RWPE2 (cell line): ENCODE results near the gene ZC3HAV1.
"Not testable (repeated sequence)": the region's sequence is repeated elsewhere in the genome, so short reads cannot be mapped to it uniquely, and the experiment has no call there.

ENCODE experiments used
- ATAC-seq: fragments of 200-7000 bp; cut with Tn5 transposase; 3 replicates; pipeline ENCODE4 v1.9.1; 2021; ENCODE audit warnings: low read depth
- DNase-seq: peaks from one replicate; pipeline ENCODE4 v3.0.0-alpha.2; 2020; ENCODE audit warnings: low spot score
- H3K27ac ChIP-seq: fragments of 450-650 bp; 2 replicates; pipeline ENCODE4 v1.5.1; 2017; ENCODE audit warnings: mild to moderate bottlenecking; ENCODE audit not compliant: poor library complexity, severe bottlenecking
- H3K27me3 ChIP-seq: fragments of 250-450 bp; sonication (Bioruptor Pico); 2 replicates; pipeline ENCODE4 v1.5.1; 2021; ENCODE audit warnings: mild to moderate bottlenecking, moderate library complexity; ENCODE audit not compliant: insufficient read depth, poor library complexity, severe bottlenecking
- H3K36me3 ChIP-seq: fragments of 250-450 bp; sonication (Bioruptor Pico); 2 replicates; pipeline ENCODE4 v1.5.1; 2020; ENCODE audit warnings: low read depth, mild to moderate bottlenecking, moderate library complexity
- H3K4me1 ChIP-seq: fragments of 250-450 bp; sonication (Bioruptor Pico); 2 replicates; pipeline ENCODE4 v1.5.1; 2021; ENCODE audit warnings: mild to moderate bottlenecking, moderate library complexity; ENCODE audit not compliant: insufficient read depth, poor library complexity, severe bottlenecking
- H3K4me3 ChIP-seq: fragments of 250-450 bp; sonication (Bioruptor Pico); 2 replicates; pipeline ENCODE4 v1.5.1; 2021; ENCODE audit warnings: mild to moderate bottlenecking, moderate library complexity; ENCODE audit not compliant: severe bottlenecking
- H3K9me3 ChIP-seq: fragments of 250-450 bp; sonication (Bioruptor Pico); 2 replicates; pipeline ENCODE4 v1.5.1; 2021; ENCODE audit warnings: mild to moderate bottlenecking, moderate library complexity; ENCODE audit not compliant: severe bottlenecking
- TF ChIP-seq, protein P1 (sequence below): fragments of 450-650 bp; IDR thresholded peaks from one replicate; pipeline ENCODE4 v1.5.1; 2017; ENCODE audit warnings: mild to moderate bottlenecking, moderate library complexity; ENCODE audit not compliant: poor library complexity, severe bottlenecking

The ZC3HAV1 gene

DNA sequence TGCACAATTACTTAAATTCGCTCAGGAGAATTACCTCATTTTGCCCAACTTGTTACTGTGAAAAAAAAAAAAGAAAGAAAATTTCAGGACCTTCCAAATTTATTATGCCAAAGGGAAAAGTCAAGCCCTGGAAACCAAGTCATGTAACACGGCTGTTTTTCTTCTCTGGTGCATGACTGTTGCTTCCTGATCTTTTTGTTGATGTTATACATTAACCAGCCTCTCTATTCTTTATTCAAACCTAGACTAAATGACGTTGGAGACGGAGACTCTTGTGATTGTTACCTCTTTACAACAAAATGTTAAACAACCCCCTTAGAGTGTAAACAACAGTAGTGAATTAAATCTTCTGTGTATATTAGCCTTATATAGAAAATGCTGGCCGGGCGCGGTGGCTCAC lies 16.1 kb upstream of the ZC3HAV1 start:
- DNase-seq, result no peak
- TF ChIP-seq, protein P1, sequence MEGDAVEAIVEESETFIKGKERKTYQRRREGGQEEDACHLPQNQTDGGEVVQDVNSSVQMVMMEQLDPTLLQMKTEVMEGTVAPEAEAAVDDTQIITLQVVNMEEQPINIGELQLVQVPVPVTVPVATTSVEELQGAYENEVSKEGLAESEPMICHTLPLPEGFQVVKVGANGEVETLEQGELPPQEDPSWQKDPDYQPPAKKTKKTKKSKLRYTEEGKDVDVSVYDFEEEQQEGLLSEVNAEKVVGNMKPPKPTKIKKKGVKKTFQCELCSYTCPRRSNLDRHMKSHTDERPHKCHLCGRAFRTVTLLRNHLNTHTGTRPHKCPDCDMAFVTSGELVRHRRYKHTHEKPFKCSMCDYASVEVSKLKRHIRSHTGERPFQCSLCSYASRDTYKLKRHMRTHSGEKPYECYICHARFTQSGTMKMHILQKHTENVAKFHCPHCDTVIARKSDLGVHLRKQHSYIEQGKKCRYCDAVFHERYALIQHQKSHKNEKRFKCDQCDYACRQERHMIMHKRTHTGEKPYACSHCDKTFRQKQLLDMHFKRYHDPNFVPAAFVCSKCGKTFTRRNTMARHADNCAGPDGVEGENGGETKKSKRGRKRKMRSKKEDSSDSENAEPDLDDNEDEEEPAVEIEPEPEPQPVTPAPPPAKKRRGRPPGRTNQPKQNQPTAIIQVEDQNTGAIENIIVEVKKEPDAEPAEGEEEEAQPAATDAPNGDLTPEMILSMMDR, result no peak
- Histone ChIP-seq H3K27me3 (peaks cover 2% of the 10 kb centered on the region), H3K27ac (no peak overlapping the region), H3K36me3 (no peaks in the 10 kb centered on the region), H3K9me3 (no peaks in the 10 kb centered on the region), H3K4me1 (no peaks in the 10 kb centered on the region), H3K4me3 (no peak overlapping the region)
- ATAC-seq, result no peak

DNA sequence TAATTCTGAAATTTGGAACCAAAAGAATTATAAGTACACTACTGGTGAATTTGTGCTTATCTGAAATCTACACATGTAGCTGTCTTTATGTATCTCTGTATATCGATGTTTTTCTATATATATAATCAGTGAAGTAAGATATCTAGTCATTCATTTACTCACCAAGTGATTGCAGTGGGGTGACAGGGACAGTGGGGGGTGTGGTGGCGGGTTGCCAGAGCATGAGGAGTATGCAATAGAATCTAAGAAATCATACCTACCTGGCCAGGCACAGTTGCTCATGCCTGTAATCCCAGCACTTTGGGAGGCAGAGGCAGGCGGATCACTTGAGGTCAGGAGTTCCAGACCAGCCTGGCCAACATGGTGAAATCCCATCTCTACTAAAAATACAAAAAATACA lies 15.5 kb upstream of the ZC3HAV1 start:
- not testable (repeated sequence) for H3K27me3 ChIP-seq, H3K4me3 ChIP-seq, H3K27ac ChIP-seq, H3K36me3 ChIP-seq, H3K9me3 ChIP-seq, ATAC-seq, H3K4me1 ChIP-seq, DNase-seq

DNA sequence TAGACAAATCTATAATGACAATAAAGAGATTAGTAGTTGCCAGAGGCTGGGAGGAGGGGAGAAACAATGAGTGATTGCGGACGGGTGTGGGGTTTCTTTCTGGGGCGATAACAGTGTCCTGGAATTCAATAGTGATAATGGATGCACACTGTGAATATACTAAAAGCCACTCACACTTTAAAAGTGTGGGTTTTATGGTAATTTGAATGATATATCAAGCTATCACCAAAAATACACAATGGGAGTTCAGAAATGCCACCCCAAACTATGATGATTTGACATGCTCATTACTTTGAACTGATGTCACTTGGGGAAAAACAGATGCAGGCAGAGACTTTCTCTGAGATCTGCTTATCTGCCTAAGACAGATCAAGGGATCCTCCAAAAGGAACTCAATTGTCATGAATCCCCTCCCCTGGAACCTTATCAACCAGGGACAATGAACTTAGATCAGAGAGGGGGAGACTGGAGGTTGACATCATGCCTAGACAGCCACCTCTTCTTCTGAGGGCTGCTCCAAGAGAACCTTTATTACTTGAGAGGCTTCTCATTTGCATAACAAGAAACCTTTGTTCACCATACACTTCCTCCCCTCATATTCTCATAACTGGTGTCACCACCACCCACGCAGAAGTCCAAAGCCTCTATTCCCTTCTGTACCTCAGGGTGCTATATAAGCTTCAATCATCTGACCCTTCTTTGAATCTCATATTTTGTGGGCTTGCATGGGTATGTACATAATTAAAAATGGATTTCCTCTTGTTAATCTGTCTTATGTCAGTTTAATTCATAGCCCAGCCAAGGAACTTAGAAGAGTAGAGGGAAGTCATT lies 14.8 kb upstream of the ZC3HAV1 start:
- DNase-seq (no peak), ATAC-seq (no peak)
- Histone ChIP-seq H3K4me1 (no peaks in the 10 kb centered on the region), H3K9me3 (no peaks in the 10 kb centered on the region), H3K27me3 (peaks cover 2% of the 10 kb centered on the region), H3K4me3 (no peak overlapping the region), H3K36me3 (no peaks in the 10 kb centered on the region), H3K27ac (no peak overlapping the region)
- TF ChIP-seq, protein P1, result no peak

DNA sequence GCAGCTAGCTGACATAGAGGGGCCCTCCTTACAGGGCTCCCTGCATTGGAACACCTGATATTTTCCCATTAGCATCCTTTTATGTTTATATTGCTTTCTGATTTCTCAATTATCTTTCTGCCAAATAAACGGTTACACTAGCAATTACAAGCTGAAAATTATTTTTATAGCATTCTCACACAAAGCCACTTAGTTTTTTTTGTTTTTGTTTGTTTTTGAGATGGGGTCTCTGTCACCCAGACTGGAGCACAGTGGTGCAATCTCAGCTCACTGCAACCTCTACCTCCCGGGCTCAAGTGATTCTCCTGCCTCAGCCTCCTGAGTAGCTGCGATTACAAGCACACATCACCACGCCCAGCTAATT lies 9.9 kb upstream of the ZC3HAV1 start:
- ATAC-seq (no peak), DNase-seq (no peak)
- H3K4me1 ChIP-seq, result peaks cover 6% of the 10 kb centered on the region
- no peaks in the 10 kb centered on the region for H3K9me3 ChIP-seq
- H3K27ac ChIP-seq, result no peak overlapping the region
- H3K36me3 ChIP-seq, result no peaks in the 10 kb centered on the region
- TF ChIP-seq, protein P1, result no peak
- H3K4me3 ChIP-seq, result no peak overlapping the region
- peaks cover 2% of the 10 kb centered on the region for H3K27me3 ChIP-seq

DNA sequence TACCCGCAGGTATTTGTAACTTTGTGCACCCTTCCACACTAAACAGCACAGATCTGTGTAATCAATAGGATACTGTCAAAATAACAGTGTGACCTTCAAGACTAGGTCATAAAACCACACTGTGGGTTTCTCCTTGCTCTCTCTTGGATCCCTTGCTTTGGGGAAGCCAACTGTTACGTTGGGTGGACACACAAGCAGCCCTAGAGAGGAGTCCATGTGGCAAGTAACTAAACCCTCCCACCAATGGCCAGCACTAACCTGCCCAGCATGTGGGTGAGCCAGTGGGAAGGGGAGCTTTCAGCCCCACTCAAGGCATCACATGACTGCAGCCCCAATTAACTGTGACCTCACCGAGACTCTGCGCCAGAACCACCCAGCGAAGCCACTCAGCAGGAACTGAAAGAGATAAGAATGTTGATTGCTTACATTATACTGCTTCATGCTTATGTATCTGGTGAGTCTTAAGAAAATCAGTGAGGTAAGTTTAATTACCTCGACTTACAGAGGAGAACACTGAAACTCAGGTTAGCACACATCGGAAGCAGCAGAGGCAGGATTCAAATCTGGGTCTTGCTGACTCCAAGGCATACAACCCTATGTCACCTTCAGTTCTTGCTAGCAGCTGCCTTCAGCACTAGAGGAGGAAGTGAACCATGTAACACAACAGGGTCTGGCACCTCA lies 9.4 kb upstream of the ZC3HAV1 start:
- H3K36me3 ChIP-seq, result no peaks in the 10 kb centered on the region
- H3K4me1 ChIP-seq, result peaks cover 6% of the 10 kb centered on the region
- DNase-seq (no peak), ATAC-seq (no peak)
- H3K9me3 ChIP-seq, result no peaks in the 10 kb centered on the region
- H3K4me3 ChIP-seq, result no peak overlapping the region
- H3K27me3 ChIP-seq, result peaks cover under 1% of the 10 kb centered on the region
- TF ChIP-seq, protein P1, result no peak
- H3K27ac ChIP-seq, result no peak overlapping the region
